Measurements from ENCODE around the gene NPPA. TPM values are rescaled to one million over a fixed set of nuclear protein-coding genes. Genes with fewer than 3 reads are reported as not detected.
A peak's percentile ranks its signal among the peaks of the same experiment; 100 is the strongest.

The NPPA gene
- total and polyA plus RNA-seq, 8 donors: 0.48 to 7.2 (median 2.7) TPM; not detected in 3

DNA sequence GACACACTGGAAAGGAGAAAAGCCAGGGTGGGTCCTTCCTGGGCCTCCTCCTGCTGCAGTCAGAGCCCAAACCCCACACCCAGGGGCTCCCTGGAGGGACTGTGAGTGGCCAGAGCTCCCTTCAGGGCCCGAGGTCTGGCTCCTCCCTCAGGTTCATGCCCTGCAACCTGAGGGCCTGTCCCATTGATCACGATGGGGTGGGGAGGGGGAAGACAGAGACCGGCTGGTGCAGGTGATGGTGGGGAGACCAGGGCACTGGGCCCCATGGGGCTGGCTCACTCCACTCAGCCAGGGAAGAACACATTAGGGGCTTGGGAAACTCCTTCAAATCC lies 41.3 kb upstream of the NPPA start:
- intact Hi-C loops (cut with DNase I; ENCODE audit: low total_unique reads): no loop called here
- Histone ChIP-seq H3K9me3 (no peaks in the 10 kb centered on the region), H3K27me3 (peaks cover 0 to 28% (median 0%) of the 10 kb centered on the region in 3 donors), H3K27ac (no peak overlapping the region), H3K4me1 (no peaks in the 10 kb centered on the region), H3K36me3 (no peaks in the 10 kb centered on the region), H3K4me3 (no peak overlapping the region)
- WGBS, 5 donors: 37 to 57% (median 40%) methylated on average over 3 of the region's 3 CpGs
- DNase-seq: no peak
- no peak for TF ChIP-seq POLR2AphosphoS5 (IDR thresholded peaks at IDR 0.05)
- TF ChIP-seq EP300 (IDR thresholded peaks at IDR 0.05): no peak
- TF ChIP-seq, protein P1, sequence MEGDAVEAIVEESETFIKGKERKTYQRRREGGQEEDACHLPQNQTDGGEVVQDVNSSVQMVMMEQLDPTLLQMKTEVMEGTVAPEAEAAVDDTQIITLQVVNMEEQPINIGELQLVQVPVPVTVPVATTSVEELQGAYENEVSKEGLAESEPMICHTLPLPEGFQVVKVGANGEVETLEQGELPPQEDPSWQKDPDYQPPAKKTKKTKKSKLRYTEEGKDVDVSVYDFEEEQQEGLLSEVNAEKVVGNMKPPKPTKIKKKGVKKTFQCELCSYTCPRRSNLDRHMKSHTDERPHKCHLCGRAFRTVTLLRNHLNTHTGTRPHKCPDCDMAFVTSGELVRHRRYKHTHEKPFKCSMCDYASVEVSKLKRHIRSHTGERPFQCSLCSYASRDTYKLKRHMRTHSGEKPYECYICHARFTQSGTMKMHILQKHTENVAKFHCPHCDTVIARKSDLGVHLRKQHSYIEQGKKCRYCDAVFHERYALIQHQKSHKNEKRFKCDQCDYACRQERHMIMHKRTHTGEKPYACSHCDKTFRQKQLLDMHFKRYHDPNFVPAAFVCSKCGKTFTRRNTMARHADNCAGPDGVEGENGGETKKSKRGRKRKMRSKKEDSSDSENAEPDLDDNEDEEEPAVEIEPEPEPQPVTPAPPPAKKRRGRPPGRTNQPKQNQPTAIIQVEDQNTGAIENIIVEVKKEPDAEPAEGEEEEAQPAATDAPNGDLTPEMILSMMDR (IDR thresholded peaks at IDR 0.05): no peak
- no peak for TF ChIP-seq POLR2A (IDR thresholded peaks at IDR 0.05)

DNA sequence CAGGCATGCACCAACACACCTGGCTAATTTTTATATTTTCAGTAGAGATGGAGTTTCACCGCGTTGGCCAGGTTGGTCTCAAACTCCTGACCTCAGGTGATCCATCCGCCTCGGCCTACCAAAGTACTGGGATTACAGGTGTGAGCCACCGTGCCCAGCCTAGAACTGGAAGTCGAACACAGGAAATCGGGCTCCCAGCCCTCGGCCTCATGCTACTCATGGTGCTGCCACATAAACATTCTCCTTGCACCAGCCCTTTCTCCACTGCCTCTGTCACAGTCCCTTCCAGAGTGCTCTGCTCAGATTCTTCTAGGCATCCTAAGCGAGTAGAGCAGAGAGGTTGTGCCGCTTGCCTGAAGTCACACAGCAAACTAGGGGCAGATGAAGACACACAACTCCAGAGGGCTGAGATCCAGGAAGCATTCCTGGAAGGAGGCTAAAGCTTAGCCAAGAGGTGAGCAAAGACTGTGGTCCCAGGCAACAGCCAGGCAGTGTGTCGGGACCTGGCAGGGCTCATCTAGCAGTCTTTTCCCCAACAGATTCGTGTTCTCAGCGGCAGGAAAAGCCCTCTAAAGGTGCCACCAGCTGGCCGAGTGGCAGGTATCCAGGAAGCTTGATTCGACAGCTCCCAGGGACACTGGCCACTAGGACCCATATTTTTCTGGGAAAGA lies 40.8 kb upstream of the NPPA start:
- TF ChIP-seq POLR2AphosphoS5 (IDR thresholded peaks at IDR 0.05): no peak
- TF ChIP-seq, protein P1 (IDR thresholded peaks at IDR 0.05): no peak
- TF ChIP-seq EP300 (IDR thresholded peaks at IDR 0.05): no peak
- Histone ChIP-seq H3K36me3 (no peaks in the 10 kb centered on the region), H3K27ac (no peak overlapping the region), H3K4me3 (no peak overlapping the region), H3K4me1 (no peaks in the 10 kb centered on the region), H3K27me3 (peaks cover 0 to 26% (median 0%) of the 10 kb centered on the region in 3 donors), H3K9me3 (no peaks in the 10 kb centered on the region)
- no peak for DNase-seq
- WGBS, 5 donors: 77 to 83% (median 78%) methylated on average over 15 of the region's 15 CpGs
- intact Hi-C loops (cut with DNase I; ENCODE audit: low total_unique reads): no loop called here

DNA sequence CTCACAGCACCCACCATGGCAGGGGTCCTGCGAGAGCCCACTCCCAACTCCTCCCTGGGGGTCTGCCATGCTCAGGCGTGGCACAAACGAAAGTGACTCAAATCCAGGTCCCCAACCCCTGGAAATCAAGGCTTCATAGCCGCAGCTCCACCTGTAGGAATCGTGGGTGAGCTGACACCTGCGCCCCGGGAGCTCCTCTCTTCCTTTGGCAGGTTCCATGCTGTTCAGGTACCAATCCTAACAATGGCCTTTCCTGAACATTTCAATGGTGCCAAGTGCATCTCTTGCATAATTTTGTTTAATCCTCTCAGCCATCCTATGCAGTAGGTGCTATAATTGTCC lies 40.1 kb upstream of the NPPA start:
- H3K27ac ChIP-seq: no peak overlapping the region
- no peaks in the 10 kb centered on the region for H3K9me3 ChIP-seq
- 76 to 79% (median 76%) methylated on average over 7 of the region's 7 CpGs for WGBS, 5 donors

DNA sequence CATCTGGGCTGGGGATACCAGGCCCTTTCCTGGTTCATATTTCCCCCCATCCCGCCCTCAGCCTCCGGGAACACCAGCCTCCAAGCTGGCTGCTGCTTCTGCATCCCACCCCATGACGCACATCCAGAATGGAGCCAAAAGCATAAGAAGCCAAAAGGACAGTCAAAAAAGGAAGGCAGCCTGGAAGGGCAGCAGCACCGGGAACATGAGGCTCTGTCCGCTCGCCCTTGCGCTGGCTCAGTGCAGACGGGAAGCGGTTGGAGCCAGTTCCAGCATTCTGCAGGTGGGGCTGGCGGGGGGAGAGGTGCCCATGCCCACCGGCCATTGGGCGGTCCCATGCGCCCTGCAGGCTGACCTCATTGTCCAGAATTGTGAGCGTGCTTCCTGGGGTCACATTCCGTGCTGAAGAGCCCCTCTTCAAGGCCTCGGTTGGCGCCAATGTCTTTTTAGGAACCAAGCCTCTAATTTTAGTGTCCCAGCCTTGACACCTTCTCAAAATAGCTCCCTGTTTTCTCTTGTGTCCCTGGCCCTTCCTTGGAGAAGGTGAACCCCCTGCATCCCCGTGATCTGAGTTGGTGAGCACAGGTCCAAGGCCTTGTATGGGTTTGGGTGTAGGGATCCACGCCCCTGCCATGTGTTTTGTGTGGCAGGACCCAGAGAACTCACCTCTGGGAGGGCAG lies 39.5 kb upstream of the NPPA start:
- Histone ChIP-seq H3K36me3 (no peaks in the 10 kb centered on the region), H3K27ac (no peak overlapping the region), H3K27me3 (peaks cover 0 to 21% (median 0%) of the 10 kb centered on the region in 3 donors), H3K4me1 (peaks cover 0 to 9% (median 3%) of the 10 kb centered on the region in 4 donors), H3K9me3 (no peaks in the 10 kb centered on the region), H3K4me3 (no peak overlapping the region)
- intact Hi-C loops (cut with DNase I; ENCODE audit: low total_unique reads): no loop called here
- WGBS, 5 donors: 74 to 88% (median 85%) methylated on average over 19 of the region's 19 CpGs
- TF ChIP-seq, protein P1 (IDR thresholded peaks at IDR 0.05): no peak
- TF ChIP-seq POLR2A (IDR thresholded peaks at IDR 0.05) (no peak), POLR2AphosphoS5 (IDR thresholded peaks at IDR 0.05) (no peak), EP300 (IDR thresholded peaks at IDR 0.05) (no peak)
- peak in 1 of 2 donors; percentile 44 for DNase-seq

More for the DNA sequence above, 40.1 kb upstream of the NPPA start:
- TF ChIP-seq POLR2A (IDR thresholded peaks at IDR 0.05) (no peak), EP300 (IDR thresholded peaks at IDR 0.05) (no peak), POLR2AphosphoS5 (IDR thresholded peaks at IDR 0.05) (no peak)
- TF ChIP-seq, protein P1 (IDR thresholded peaks at IDR 0.05): no peak
- intact Hi-C loops (cut with DNase I; ENCODE audit: low total_unique reads): no loop called here
- Histone ChIP-seq H3K27me3 (peaks cover 0 to 27% (median 0%) of the 10 kb centered on the region in 3 donors), H3K4me1 (peaks cover 0 to 6% (median 2%) of the 10 kb centered on the region in 4 donors), H3K4me3 (no peak overlapping the region), H3K36me3 (no peaks in the 10 kb centered on the region)
- no peak for DNase-seq

All from stomach (tissue), 9 donors.